IPS-20b (cell line): ENCODE results near the gene UPF1.

ENCODE experiments used
- H3K27ac ChIP-seq: one replicate; pipeline ENCODE4 v1.5.1; 2013; ENCODE audit warnings: low read length
- H3K27me3 ChIP-seq: 2 replicates; pipeline ENCODE4 v1.6.1; 2013; ENCODE audit warnings: mild to moderate bottlenecking, low read length, inconsistent platforms; ENCODE audit not compliant: insufficient read depth
- H3K36me3 ChIP-seq: 2 replicates; pipeline ENCODE4 v1.6.1; 2013; ENCODE audit warnings: low read depth, mild to moderate bottlenecking, inconsistent platforms, low read length, moderate library complexity; ENCODE audit not compliant: insufficient read depth
- H3K4me1 ChIP-seq: 2 replicates; pipeline ENCODE4 v1.6.1; 2013; ENCODE audit warnings: mild to moderate bottlenecking, control low read depth, inconsistent platforms, low read length, moderate library complexity; ENCODE audit not compliant: insufficient read depth
- H3K4me3 ChIP-seq: 2 replicates; pipeline ENCODE4 v1.5.1; 2013; ENCODE audit warnings: mild to moderate bottlenecking, low read length, inconsistent platforms
- H3K9ac ChIP-seq: 2 replicates; pipeline ENCODE4 v1.6.1; 2013; ENCODE audit warnings: low read depth, mild to moderate bottlenecking, inconsistent platforms, low read length, moderate library complexity
- H3K9me3 ChIP-seq: 2 replicates; pipeline ENCODE4 v1.6.1; 2013; ENCODE audit warnings: mild to moderate bottlenecking, low read depth, low read length, inconsistent platforms; ENCODE audit not compliant: insufficient read depth

Gene UPF1

DNA sequence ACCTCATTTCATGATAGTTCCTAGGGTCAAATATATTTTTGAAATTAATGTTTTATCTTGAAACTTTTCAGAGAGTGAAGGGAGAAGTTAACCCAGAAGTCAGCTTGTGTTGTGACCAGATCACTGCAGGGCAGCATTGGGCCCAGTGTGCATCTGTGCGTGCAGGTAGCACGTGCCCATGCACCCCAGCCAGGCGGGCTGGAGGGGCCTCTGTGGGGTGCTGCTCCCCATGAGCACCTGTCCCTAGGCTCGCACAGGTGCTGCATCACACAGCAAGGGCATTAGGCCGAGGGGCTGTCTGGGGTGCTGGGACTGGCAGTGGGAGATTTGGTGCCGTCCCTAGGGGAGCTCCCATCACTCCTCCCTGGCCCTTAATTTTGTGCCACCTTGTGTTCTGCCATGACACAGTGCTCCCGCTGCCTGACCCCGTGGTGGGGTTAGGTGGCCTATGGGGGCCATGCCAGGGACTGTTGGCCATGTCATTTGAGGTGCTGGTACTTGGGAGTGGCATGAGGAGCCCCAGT lies 13.1 kb downstream of the UPF1 start:
- Histone ChIP-seq H3K27me3 (no peaks in the 10 kb centered on the region), H3K27ac (no peak overlapping the region), H3K36me3 (peaks cover 25% of the 10 kb centered on the region), H3K4me1 (peaks cover 4% of the 10 kb centered on the region; the same call in 1 of the 2 replicates), H3K9ac (no peak overlapping the region), H3K9me3 (no peaks in the 10 kb centered on the region), H3K4me3 (no peak overlapping the region)

DNA sequence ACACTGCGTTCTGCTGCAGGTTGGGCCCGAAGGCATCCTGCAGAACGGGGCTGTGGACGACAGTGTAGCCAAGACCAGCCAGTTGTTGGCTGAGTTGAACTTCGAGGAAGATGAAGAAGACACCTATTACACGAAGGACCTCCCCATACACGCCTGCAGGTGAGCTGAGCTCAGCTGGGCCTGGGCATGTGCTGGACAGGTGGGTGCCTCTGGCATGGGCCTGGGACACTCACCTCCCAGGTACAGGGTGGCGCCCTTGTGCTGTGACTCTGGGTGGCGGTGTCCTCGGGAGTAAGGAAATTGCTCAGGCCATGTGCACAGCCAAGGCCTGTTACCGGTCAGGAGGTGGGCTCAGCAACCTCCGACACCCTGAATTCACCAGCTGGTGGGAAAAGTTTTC lies 14.2 kb downstream of the UPF1 start:
- Histone ChIP-seq H3K27ac (no peak overlapping the region), H3K36me3 (peaks cover 36% of the 10 kb centered on the region), H3K9ac (no peak overlapping the region), H3K4me3 (no peak overlapping the region), H3K4me1 (no peaks in the 10 kb centered on the region), H3K9me3 (no peaks in the 10 kb centered on the region), H3K27me3 (no peaks in the 10 kb centered on the region)

DNA sequence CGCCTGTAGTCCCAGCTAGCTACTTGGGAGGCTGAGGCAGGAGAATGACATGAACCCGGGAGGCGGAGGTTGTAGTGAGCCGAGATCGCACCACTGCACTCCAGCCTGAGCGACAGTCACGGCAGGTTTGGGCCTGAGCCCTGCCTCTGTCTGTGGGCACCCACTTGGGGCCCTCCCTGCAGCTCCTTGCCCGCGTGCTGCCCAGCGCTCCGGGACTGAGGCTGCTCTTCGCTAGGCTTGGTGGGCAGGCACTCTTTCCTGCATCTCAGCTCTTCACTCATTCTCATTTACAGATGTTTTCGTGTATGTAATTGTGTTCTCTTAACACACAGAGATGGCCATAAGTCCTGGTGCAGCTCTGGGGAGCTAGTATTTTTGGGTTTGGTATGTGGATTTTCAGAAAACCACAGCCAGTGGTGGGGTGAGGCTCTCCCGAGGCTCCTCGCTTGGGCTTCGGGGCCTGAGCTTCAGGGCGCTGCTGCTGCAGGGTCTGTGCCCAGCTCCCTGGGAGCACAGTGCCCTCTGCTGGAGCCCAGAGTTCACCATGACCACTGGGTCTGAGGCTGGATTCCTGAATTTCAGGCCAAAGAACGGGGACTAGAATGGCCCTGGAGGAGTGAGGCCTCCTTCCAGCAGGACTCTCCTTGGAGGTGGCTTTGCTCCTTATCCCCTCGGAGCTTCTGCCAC lies 15.2 kb downstream of the UPF1 start:
- Histone ChIP-seq H3K4me3 (no peak overlapping the region), H3K4me1 (no peaks in the 10 kb centered on the region), H3K36me3 (peaks cover 46% of the 10 kb centered on the region), H3K9me3 (no peaks in the 10 kb centered on the region), H3K27ac (no peak overlapping the region), H3K27me3 (no peaks in the 10 kb centered on the region), H3K9ac (no peak overlapping the region)

DNA sequence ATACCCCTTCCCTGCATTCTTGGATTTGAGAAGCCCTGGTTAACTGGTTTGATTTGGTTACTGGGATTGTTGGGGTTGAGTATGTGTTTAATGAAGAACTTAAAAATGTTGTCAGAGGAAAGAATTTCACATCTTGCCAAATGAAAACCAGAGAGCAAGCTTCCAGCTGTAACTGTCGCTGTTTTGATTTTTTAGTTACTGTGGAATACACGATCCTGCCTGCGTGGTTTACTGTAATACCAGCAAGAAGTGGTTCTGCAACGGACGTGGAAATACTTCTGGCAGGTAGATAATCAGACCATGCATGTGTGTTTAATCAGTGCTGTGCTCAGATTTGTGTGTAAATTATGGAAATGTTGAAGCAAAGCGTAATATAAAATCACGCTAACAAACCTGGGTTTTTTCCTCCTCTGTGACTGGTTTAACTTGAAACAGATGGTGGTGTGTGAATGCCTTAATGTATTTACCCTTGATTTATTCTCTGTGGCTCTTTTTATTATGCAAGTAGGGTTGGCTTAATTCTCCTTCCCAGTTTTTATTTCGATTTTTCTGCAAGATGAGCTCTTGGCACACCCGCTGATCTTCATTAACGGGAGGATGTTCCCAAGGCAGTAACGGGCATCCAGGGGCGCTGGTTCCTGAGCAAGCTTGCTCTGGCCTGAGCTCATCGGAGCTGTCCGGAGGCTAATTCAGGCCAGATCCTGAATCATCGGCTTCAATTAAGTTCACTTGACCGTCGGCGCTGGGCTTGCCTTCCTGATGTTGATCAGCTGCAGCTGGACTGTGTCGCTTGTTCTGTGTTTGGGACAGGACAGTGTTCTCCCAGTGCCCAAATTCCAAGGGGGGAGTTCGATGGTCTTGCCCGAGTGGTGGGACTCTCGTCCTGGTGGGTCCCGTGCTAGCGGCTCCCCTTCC lies 16.0 kb downstream of the UPF1 start:
- Histone ChIP-seq H3K9ac (no peak overlapping the region), H3K4me1 (no peaks in the 10 kb centered on the region), H3K27ac (no peak overlapping the region), H3K4me3 (no peak overlapping the region), H3K9me3 (no peaks in the 10 kb centered on the region), H3K27me3 (no peaks in the 10 kb centered on the region), H3K36me3 (peaks cover 53% of the 10 kb centered on the region)

DNA sequence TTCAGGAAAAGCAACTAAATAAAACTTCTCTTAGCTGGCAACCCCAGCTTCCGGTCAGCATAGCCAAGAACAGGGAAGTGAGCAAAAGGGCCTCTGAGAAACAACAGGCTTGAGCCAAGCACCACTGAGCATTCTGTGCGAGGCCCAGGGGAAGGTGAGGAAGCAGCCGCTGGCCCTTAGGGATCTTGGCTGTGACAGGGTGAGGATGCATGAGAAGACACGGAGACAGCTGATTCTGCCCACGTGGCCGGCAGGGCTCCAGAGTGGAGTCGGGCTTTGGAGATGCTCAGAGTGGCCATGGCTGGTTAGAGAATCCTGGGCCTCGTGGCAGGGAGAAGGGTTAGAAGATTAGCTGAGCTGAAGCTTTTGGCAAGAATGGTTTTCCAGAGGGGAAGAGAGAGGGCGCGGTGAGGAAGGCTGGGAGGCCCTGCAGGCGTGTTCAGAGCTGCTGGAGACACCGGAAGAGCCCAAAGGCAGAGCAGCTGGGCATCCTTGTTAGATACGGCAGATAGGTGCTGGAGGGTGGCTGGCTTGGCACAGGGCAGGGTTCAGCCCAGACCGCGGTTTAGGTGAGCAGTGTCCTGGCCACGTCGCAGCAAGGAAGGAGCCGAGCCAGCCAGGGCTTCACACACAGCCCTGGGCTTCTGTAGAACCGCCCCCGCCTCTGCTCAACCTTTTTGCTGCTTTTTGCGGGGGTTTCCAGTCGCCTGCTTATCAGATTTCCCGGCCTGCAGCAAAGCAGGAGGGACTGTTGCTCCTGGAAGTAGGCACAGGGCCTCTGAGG lies 17.3 kb downstream of the UPF1 start:
- Histone ChIP-seq H3K4me1 (no peaks in the 10 kb centered on the region), H3K9me3 (no peaks in the 10 kb centered on the region), H3K36me3 (peaks cover 65% of the 10 kb centered on the region), H3K4me3 (no peak overlapping the region), H3K9ac (no peak overlapping the region), H3K27ac (no peak overlapping the region), H3K27me3 (no peaks in the 10 kb centered on the region)

DNA sequence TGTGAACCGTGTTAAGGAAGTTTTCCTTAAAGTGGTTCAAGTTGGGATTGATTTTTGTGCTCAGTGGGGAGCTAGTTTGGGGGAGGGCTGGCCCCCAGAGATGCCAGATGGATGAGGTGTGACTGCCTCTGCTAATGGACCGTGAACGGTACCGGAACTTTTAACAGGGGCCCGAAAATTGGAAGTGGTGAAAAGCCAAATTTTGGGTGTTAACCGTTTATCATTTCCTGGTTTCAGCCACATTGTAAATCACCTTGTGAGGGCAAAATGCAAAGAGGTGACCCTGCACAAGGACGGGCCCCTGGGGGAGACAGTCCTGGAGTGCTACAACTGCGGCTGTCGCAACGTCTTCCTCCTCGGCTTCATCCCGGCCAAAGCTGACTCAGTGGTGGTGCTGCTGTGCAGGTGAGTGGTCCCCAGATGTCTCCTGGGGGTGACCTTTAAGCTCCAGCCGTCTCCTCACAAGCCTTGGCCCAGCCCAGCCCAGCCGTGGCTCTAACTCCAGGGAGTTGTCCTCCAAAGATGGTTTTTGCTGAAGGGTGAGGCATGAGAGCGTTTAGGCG lies 18.2 kb downstream of the UPF1 start:
- Histone ChIP-seq H3K9me3 (no peaks in the 10 kb centered on the region), H3K9ac (no peak overlapping the region; the same call in 1 of the 2 replicates), H3K27me3 (no peaks in the 10 kb centered on the region), H3K4me1 (no peaks in the 10 kb centered on the region), H3K27ac (no peak overlapping the region), H3K4me3 (no peak overlapping the region), H3K36me3 (peaks cover 74% of the 10 kb centered on the region)

DNA sequence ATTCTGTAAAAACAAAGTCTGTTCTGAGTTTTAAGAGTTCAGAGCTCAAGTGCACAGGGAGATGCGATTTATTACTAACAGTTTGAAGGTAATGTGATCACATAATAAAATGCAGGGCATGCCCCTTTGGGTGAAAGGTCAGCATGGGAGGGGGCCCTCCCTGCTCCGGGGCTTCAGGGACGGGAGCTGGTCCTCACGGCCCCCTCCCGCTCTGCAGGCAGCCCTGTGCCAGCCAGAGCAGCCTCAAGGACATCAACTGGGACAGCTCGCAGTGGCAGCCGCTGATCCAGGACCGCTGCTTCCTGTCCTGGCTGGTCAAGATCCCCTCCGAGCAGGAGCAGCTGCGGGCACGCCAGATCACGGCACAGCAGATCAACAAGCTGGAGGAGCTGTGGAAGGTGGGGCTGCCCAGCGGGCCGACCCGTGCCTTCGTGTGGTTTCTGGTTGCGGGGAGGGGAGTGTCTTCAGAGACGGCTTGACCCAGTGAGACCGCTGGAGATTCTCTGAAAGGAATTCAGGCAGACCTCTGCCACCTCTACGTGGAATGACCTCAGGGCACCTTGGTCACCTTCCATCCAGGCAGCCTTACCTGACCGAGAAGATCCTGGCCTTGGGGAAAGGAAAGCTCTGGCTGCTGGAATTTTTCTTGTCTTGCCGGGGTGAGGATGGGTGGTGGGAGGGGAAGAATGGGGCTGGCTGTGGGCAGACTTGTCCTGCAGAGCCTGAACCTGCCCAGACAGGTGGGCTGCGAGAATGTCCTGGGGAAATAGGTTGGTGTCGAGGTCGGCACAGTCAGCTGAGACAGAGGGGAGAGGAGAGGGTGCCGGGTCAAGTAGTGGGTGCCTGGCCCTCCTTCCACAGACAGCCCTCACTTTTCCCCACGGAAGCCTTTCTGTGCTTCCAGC lies 19.0 kb downstream of the UPF1 start:
- Histone ChIP-seq H3K4me1 (no peaks in the 10 kb centered on the region), H3K27ac (no peak overlapping the region), H3K9me3 (no peaks in the 10 kb centered on the region), H3K9ac (no peak overlapping the region), H3K27me3 (no peaks in the 10 kb centered on the region), H3K36me3 (peaks cover 82% of the 10 kb centered on the region), H3K4me3 (no peak overlapping the region)

DNA sequence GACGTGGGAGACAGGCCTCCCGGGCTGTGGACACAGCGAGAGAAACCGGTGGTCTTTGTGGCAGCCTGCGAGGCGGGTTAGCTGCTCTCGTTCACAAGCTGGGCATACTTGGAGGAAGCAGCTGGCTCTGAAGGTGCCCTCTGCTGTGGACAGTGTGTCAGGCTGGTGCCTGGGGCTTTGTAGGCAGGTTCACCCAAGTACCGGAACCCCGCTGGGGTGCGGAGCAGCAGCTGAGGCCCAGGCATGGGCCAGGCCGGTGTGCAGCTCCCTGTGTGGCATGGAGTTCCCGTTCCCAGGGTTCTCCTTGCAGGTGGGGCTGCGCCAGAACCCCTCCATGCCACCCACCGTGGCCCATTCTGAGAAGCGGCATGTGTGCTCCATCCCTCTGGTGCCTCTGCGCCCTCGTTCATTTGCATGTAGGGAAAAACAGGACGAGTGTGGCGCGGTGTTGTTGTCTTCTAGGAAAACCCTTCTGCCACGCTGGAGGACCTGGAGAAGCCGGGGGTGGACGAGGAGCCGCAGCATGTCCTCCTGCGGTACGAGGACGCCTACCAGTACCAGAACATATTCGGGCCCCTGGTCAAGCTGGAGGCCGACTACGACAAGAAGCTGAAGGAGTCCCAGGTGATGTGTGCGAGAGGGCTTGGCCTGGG lies 20.0 kb downstream of the UPF1 start:
- H3K9me3 ChIP-seq = no peaks in the 10 kb centered on the region
- H3K4me1 ChIP-seq = no peaks in the 10 kb centered on the region
- no peak overlapping the region for H3K9ac ChIP-seq
- peaks cover 93% of the 10 kb centered on the region for H3K36me3 ChIP-seq
- H3K4me3 ChIP-seq = no peak overlapping the region
- H3K27ac ChIP-seq = no peak overlapping the region
- H3K27me3 ChIP-seq = no peaks in the 10 kb centered on the region

DNA sequence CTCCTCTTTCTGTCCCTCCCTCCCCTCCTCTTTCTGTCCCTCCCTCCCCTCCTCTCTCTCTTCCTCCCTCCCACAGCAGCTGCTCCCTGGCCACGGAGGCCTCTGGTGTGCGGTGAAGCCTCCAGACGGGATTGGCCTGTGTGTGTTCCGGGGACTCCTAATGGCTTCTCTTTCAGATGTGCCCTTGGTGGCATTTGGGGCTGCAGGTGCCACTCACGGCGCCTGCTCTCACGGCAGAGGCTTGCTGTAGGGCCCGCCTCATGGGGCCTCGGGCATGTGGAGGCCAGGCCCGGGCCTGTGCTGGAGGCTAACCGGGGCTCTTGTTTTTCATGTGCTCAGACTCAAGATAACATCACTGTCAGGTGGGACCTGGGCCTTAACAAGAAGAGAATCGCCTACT lies 20.9 kb downstream of the UPF1 start:
- Histone ChIP-seq H3K9ac (no peak overlapping the region), H3K27me3 (no peaks in the 10 kb centered on the region), H3K4me3 (no peak overlapping the region), H3K9me3 (no peaks in the 10 kb centered on the region), H3K36me3 (peaks cover 99% of the 10 kb centered on the region), H3K4me1 (no peaks in the 10 kb centered on the region), H3K27ac (no peak overlapping the region)

DNA sequence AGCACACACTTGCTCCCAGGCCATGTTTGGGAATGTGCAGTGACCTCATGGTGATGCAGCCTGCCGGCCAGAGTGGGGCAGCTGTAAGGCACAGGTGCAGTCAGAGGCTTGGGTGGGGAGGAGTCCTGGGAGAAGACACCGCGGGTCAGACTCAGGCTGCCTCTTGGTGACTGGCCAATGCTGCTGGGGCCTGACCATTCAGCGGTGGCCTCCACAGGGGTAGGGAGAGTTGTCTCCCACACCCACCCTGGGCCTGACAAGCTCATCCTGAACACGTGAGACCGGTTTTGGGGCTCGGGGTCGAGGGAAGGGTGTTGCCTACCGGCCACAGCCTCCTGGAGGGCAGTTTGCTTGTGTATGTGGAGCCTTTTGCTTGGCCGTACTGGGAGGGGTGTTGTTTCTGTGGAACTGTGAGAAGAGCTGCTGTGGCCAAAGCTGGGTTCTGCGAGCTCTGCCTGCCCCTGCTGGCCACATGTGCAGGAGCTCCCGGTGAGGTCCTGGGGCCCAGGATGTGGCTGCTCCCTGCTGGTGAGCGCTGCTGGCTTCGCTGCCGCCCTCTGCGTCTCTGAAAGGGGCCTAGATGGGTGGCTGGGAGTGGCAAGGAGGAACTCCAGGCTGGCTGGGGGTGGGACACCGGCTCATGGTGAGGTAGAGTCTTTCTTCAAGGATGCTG lies 22.1 kb downstream of the UPF1 start:
- H3K36me3 ChIP-seq = peaks cover 99% of the 10 kb centered on the region
- no peak overlapping the region for H3K4me3 ChIP-seq
- no peaks in the 10 kb centered on the region for H3K27me3 ChIP-seq
- no peak overlapping the region for H3K27ac ChIP-seq
- no peaks in the 10 kb centered on the region for H3K4me1 ChIP-seq
- H3K9ac ChIP-seq = no peak overlapping the region
- no peaks in the 10 kb centered on the region for H3K9me3 ChIP-seq
